Measurements from ENCODE around the gene ACTL10.
"Not testable (repeated sequence)": the region's sequence is repeated elsewhere in the genome, so short reads cannot be mapped to it uniquely, and the experiment has no call there.

The ACTL10 gene

GRCh38 chr20:33700696-33701441, 34.1 kb downstream of the ACTL10 start:
- DNase-seq, result not testable (repeated sequence)

DNA sequence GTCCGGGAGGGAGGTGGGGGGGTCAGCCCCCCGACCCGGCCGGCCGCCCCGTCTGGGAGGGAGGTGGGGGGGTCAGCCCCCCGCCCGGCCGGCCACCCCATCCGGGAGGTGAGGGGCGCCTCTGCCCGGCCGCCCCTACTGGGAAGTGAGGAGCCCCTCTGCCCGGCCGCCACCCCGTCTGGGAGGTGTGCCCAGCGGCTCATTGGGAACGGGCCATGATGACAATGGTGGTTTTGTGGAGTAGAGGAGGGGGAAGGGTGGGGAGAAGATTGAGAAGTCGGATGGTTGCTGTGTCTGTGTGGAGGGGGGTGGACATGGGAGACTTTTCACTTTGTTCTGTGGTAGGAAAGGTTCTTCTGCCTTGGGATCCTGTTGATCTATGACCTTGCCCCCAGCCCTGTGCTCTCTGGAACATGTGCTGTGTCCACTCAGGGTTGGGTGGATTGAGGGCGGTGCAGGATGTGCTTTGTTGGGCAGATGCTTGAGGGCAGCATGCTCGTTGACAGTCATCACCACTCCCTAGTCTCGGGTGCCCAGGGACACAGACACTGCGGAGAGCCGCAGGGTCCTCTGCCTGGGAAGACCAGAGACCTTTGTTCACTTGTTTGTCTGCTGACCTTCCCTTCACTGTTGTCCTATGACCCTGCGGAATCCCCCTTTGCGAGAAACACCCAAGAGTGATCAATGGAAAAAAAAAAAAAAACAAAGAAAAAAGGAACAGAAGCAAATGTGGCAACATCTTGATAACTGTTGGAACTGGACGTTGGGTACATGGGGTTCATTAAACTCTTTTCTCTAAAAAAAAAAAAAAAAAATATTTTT, 35.1 kb downstream of the ACTL10 start:
- no peak for DNase-seq

- no peak for DNase-seq
Measured at GRCh38 chr20:33702861-33703260, 36.1 kb downstream of the ACTL10 start.

GRCh38 chr20:33703498-33704137, 36.9 kb downstream of the ACTL10 start:
- DNase-seq, result no peak

DNA sequence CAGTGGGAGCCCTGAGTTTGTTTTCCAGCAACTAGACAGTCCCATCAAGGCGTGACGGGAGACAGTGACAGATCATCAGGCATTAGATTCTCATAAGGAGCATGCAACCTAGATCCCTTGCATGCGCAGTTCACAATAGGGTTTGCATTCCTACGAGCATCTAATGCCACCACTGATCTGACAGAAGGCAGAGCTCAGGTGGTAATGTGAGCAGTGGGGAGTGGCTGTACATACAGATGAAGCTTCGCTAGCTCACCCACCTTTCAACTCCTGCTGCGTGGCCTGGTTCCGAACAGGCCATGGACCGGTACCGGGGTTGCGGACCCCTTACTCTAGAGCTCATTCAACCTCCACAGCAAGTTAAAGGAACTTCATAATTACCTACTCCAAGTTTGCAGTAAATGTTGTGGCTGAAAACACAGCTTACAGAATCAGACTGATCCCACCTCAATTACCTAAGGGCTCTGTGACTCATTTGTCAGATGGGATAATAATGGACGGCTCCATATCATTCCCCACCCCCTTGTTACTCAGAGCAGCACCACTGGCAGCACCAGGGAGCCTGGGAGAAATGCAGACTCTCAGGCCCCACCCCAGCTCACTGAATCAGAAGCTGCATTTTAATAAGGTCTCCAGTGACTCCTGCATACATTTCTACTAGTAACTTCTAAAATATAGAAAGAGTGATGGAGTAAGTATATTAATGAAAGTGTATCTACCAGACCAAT, 37.6 kb downstream of the ACTL10 start:
- no peak for DNase-seq

GRCh38 chr20:33707668-33708067, 40.9 kb downstream of the ACTL10 start:
- DNase-seq, result no peak

DNA sequence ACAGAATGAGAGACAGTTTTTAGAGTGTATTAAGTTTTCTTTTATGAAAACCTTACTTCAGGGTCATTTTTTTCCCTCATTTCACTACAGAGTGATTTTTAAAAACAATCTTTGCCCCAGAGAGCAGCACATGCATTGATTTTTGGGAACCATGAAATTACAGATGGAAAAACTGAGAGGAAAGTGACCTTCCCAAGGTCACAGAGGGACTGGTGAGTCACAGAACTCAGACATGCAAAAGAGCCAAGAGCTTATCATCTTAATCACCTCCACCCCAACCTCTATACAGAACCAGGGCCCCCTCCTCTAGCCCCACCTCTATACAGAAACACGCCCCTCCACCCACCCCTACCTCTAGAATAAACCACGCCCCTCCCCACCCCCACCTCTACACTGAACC, 42.7 kb downstream of the ACTL10 start:
- DNase-seq, result no peak

GRCh38 chr20:33709905-33710541, 43.3 kb downstream of the ACTL10 start:
- DNase-seq, result no peak

DNA sequence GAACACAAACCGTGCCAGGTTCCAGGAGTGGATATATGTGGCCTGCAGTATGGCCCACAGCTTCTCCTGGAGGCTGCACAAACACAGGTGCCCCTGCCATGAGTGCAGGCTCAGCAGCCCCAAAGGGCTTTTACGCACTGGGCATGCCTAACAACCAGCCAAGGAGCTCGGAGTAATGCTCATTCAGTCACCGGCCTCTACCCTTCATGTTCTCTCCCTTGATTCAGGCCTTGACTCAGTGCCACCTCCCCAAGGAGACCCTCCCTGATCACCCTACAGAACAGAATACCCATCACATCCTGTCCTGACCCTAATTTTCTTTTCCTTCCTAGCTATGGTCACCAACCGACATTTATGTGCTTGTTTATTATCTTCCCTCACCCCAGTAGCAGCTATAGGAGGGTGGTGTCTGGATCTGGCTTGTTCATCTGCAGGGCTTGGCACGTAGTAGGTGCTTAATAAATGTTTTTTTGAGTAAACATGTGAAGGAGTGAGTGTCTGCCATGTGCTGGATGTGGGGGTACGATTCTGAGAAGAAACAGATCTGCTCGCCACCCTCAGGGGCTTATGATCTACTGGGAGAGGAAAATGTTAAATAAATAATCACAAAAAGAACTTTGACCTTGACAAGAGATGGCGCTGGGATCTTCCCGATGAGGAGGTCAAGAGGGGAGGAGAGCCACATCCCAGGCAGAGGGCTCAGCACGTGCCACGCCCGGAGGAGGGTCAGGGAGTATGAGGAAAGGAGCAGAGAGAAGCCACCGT, 44.1 kb downstream of the ACTL10 start:
- no peak for DNase-seq

DNA sequence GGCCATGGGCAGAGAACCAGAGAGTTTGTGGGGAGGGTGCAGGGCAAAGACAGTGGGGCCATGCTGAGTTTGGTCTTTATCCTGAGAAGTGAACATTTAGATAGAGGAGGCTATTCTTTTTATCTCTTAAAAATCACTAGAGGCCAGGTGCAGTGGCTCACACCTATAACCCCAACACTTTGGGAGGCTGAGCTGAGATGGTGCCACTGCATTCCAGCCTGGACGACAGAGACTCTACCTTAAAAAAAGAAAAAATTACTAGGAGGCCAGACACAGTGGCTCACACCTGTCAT, 44.6 kb downstream of the ACTL10 start:
- no peak for DNase-seq

DNA sequence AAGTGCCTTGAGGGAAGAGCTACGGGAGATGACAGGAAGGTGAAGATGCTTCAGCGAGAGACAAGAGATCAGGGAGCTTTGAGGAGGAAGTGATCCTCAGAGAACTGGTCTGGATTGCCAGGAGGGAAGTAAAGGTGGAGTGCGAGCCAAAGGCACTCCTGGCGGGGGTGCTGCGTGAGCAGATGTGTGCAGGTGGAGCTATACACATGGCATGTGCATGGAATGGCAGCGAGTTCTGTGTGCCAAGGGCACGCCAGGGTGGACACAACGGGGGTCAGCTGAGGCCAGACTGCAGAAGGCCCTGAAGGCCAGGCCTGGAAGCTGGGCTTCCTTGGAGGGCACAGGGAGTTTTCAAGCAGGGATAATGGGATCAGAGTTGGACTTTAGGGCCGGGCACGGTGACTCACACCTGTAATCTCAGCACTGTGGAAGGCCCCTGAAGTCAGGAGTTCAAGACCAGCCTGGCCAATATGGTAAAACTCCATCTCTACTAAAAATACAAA, 47.2 kb downstream of the ACTL10 start:
- no peak for DNase-seq

DNA sequence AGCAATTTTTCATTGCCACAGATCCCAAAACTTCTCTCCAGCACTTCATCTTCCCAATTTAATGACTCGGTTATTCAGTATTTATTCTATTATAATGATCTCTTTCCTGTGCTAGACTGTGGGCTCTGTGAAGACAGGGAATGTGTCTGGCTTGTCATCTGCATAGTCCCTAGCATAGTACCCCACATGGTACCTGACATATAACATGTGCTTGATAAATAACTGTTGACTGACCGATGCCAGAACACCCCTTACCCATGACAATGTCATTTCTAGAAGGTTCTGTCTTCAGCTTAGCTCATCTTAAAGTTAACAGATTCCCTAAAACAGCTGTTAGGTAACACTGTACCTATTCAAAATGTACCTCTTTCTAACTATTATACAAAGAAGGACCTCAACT, 49.8 kb downstream of the ACTL10 start:
- no peak for DNase-seq
